Sigmoid colon (tissue), 7 donors: Measurements from ENCODE around the gene ZNF740. TPM values are rescaled to one million over a fixed set of nuclear protein-coding genes. Genes with fewer than 3 reads are reported as not detected.

ENCODE experiments used
- DNase-seq: peaks from one replicate; pipeline ENCODE4 v3.0.0-alpha.2; 2019
- H3K27ac ChIP-seq, 4 donors: fragments of 200-600 bp; sonication (generic); one replicate each; pipeline ENCODE4 v1.5.1; 2016 to 2019; ENCODE audit warnings: mild to moderate bottlenecking in 1 of 4
- H3K27me3 ChIP-seq, 3 donors: fragments of 200-600 bp; sonication (generic); one replicate each; pipeline ENCODE4 v1.5.1; 2019; ENCODE audit warnings: mild to moderate bottlenecking in 1 of 3
- H3K36me3 ChIP-seq, 4 donors: fragments of 200-600 bp; sonication (generic); one replicate each; pipeline ENCODE4 v1.5.1; 2016 to 2019
- H3K4me1 ChIP-seq, 4 donors: fragments of 200-600 bp; sonication (generic); one replicate each; pipeline ENCODE4 v1.5.1; 2017 to 2019
- H3K4me3 ChIP-seq, 4 donors: fragments of 200-600 bp; sonication (generic); one replicate each; pipeline ENCODE4 v1.5.1; 2017 to 2019; ENCODE audit warnings: mild to moderate bottlenecking in 2 of 4, moderate library complexity in 1 of 4
- H3K9me3 ChIP-seq, 4 donors: fragments of 200-600 bp in 3 of 4; sonication (generic) in 3 of 4; one replicate each; pipeline versions ENCODE4 v1.5.1 to v1.6.1; 2013 to 2019
- EP300 ChIP-seq, 4 donors: sonication (generic); formaldehyde crosslinking; IDR thresholded peaks; one replicate each; pipeline ENCODE4 v1.6.1; 2017; ENCODE audit warnings: antibody characterized with exemption in 4 of 4
- POLR2A ChIP-seq, 2 donors: fragments of 450-650 bp; IDR thresholded peaks; one replicate each; pipeline ENCODE4 v1.6.1; 2016; ENCODE audit warnings: antibody characterized with exemption in 2 of 2, mild to moderate bottlenecking in 2 of 2, moderate library complexity in 2 of 2
- POLR2AphosphoS5 ChIP-seq, 4 donors: sonication (generic); formaldehyde crosslinking; IDR thresholded peaks; one replicate each; pipeline ENCODE4 v1.6.1; 2017; ENCODE audit warnings: antibody characterized with exemption in 4 of 4
- WGBS, 2 donors: extraction: QIAGEN DNeasy Blood & Tissue Kit; methylation state at CpG; one replicate each; pipeline ENCODE4 v1.1.7; 2013; 5-methylcytosine and 5-hydroxymethylcytosine counted together
- intact Hi-C: fragments of 100-400 bp; cut with DNase I; formaldehyde crosslinking; loops from one replicate; pipeline ENCODE4 v1.15.1; 2023
- polyA plus RNA-seq, 3 donors: library from polyadenylated mRNA; stranded (reverse); fragments of 200-250 nt; gene quantifications; one replicate each; pipeline ENCODE4 v1.2.3, GENCODE V29; 2013
- total RNA-seq, 4 donors: library from RNA; depleted of rRNA; stranded (reverse); fragments of >200 nt; gene quantifications; one replicate each; pipeline ENCODE4 v1.1.0, GENCODE V29; 2016
- TF ChIP-seq, protein P1 (sequence below), 4 experiments: fragments of 450-650 bp in 3 of 4; fragments of 200-600 bp in 1 of 4; IDR thresholded peaks; one replicate each; pipeline ENCODE4 v1.5.1; 2016 to 2019; ENCODE audit warnings: antibody characterized with exemption in 4 of 4, mild to moderate bottlenecking in 3 of 4, moderate library complexity in 2 of 4
- donor health status: healthy with polysubstance abuse.
- donor health status: Bipolar disorder and iron deficiency.
- donor health status: healthy.

ZNF740 gene
- total and polyA plus RNA-seq, 7 donors = 2.3 to 16.6 (median 12.0) TPM

DNA sequence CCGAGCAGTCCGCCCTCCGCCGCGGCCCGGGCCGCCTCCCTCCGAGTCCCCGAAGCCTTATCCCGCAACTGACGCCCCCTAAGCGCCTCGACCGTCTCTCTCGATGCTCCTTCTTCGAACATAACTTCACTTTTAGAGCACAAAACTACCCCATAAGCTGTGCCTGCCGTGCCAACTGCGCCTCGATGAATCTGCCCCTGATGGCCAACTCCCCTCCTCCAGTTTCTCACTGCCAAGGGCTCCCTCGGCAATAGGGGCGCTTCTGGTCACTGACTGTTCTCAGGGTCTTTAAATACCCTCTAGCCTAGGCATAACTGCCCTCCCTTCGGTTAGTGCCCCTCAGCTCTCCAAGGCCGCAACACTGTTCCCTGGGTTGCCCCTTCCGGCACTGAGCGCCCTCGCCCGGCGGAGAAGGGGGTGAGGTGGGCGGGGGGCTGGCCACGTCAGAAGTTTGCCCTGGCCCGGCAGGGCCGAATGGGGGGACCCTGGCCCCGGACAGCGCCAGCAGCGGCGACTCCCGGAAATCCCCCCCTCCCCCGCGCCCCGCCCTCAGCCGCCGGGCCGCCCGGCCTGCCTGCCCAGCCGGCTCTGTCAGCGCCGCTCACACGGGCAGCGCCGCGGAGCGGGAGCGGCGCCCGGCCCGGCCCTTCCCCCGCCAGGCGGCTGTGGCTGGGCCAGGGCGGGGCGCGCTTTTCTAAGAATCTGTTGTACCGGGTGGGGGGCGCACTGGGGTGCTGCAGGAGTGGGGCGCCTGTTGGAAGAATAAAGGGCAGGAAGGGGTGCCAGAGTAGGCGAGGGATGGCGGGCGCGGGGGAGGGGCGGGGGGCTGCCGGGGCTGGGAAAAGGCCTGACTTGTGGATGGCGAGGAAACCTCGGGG is 40.9 kb downstream of the ZNF740 start:
- no peaks in the 10 kb centered on the region for H3K27me3 ChIP-seq
- H3K9me3 ChIP-seq = no peaks in the 10 kb centered on the region
- peaks cover 0 to 75% (median 67%) of the 10 kb centered on the region in 4 donors for H3K4me1 ChIP-seq
- peak overlapping the region; percentile 67 to 89 (median 81) for H3K4me3 ChIP-seq
- 1% methylated on average over 72 of the region's 72 CpGs for WGBS, 2 donors
- intact Hi-C loops = loop anchor here (2.0 kb wide), 2 partner anchors 29 to 73 kb away; partner anchors contain the start of gene PFDN5
- no peaks in the 10 kb centered on the region for H3K36me3 ChIP-seq
- peak overlapping the region; percentile 95 to 100 (median 99) for H3K27ac ChIP-seq
- TF ChIP-seq POLR2A (IDR thresholded peaks at IDR 0.05) (peak; percentile 68 to 87), EP300 (IDR thresholded peaks at IDR 0.05) (no peak), POLR2AphosphoS5 (IDR thresholded peaks at IDR 0.05) (peak in 3 of 4 donors; percentile 61 to 80 (median 75))
- TF ChIP-seq, protein P1, sequence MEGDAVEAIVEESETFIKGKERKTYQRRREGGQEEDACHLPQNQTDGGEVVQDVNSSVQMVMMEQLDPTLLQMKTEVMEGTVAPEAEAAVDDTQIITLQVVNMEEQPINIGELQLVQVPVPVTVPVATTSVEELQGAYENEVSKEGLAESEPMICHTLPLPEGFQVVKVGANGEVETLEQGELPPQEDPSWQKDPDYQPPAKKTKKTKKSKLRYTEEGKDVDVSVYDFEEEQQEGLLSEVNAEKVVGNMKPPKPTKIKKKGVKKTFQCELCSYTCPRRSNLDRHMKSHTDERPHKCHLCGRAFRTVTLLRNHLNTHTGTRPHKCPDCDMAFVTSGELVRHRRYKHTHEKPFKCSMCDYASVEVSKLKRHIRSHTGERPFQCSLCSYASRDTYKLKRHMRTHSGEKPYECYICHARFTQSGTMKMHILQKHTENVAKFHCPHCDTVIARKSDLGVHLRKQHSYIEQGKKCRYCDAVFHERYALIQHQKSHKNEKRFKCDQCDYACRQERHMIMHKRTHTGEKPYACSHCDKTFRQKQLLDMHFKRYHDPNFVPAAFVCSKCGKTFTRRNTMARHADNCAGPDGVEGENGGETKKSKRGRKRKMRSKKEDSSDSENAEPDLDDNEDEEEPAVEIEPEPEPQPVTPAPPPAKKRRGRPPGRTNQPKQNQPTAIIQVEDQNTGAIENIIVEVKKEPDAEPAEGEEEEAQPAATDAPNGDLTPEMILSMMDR (IDR thresholded peaks at IDR 0.05) = no peak
- DNase-seq = peak; percentile 85

DNA sequence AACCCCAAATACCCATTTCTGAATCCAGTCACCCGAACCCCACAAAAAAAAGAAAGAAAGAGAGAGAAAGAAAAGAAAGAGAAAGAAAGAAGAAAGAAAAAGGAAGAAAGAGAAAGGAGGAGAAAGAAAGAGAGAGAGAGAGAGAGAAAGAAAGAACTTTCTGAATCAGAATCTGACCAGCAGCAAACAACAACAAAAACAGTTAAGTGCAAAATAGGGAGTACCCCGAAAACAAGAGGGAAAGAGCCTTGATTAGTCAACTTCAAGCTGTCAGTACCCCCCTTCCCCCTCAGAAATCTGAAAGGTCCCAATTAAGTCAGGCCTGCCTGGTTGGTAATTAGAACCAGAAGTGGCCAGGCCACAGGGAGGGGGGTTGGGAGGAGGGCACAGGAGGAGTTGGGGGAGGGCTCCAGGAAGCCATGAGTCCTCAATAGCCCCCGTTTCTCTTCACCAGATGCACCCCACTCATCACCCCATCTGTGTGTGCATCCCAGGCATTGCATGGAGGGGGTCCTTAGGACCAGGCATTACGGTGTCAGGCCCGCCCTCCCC is 41.7 kb downstream of the ZNF740 start:
- WGBS, 2 donors = 51 to 58% methylated on average over 5 of the region's 5 CpGs
- DNase-seq = no peak
- H3K4me3 ChIP-seq = peak overlapping the region; percentile 67 to 89 (median 81)

DNA sequence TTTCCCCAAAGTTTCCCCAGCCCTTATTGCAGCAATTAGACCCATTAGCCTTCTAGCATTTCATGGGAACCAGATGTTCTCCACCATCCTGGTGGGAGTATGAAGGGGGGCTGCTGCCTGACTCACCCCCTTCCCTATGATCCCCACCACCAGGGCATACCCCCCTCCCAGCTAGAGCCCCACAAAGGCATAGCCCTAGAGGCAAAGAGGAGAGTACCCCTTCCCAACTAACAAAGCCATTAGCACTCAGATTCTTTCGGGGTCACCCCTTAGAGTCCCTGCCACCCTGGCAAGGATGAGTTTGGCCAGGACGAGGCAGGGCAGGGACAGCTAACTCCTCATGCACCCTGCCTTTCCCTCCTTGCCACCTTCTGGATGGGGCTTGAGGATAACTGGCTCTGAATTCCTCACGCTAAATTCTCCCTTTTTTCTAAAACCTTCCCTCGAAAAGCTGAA is 42.3 kb downstream of the ZNF740 start:
- intact Hi-C loops = no loop called here
- WGBS, 2 donors = 62 to 76% methylated on average over 4 of the region's 4 CpGs
- TF ChIP-seq POLR2AphosphoS5 (IDR thresholded peaks at IDR 0.05) (no peak), EP300 (IDR thresholded peaks at IDR 0.05) (no peak), POLR2A (IDR thresholded peaks at IDR 0.05) (no peak)
- TF ChIP-seq, protein P1 (IDR thresholded peaks at IDR 0.05) = no peak
- Histone ChIP-seq H3K27me3 (no peaks in the 10 kb centered on the region), H3K9me3 (no peaks in the 10 kb centered on the region), H3K36me3 (peaks cover 0 to 8% (median 3%) of the 10 kb centered on the region in 4 donors), H3K27ac (peak overlapping the region; percentile 95 to 100 (median 99)), H3K4me3 (no peak overlapping the region), H3K4me1 (peaks cover 0 to 61% (median 53%) of the 10 kb centered on the region in 4 donors)
- DNase-seq = no peak

More for the DNA sequence above, 41.7 kb downstream of the ZNF740 start:
- Histone ChIP-seq H3K36me3 (peaks cover 0 to 3% (median under 1%) of the 10 kb centered on the region in 4 donors), H3K27ac (peak overlapping the region; percentile 95 to 100 (median 99)), H3K27me3 (no peaks in the 10 kb centered on the region), H3K4me1 (peaks cover 0 to 66% (median 59%) of the 10 kb centered on the region in 4 donors), H3K9me3 (no peaks in the 10 kb centered on the region)
- intact Hi-C loops = no loop called here
- TF ChIP-seq EP300 (IDR thresholded peaks at IDR 0.05) = no peak
- TF ChIP-seq POLR2AphosphoS5 (IDR thresholded peaks at IDR 0.05) = no peak
- TF ChIP-seq, protein P1 (IDR thresholded peaks at IDR 0.05) = no peak
- TF ChIP-seq POLR2A (IDR thresholded peaks at IDR 0.05) = no peak

DNA sequence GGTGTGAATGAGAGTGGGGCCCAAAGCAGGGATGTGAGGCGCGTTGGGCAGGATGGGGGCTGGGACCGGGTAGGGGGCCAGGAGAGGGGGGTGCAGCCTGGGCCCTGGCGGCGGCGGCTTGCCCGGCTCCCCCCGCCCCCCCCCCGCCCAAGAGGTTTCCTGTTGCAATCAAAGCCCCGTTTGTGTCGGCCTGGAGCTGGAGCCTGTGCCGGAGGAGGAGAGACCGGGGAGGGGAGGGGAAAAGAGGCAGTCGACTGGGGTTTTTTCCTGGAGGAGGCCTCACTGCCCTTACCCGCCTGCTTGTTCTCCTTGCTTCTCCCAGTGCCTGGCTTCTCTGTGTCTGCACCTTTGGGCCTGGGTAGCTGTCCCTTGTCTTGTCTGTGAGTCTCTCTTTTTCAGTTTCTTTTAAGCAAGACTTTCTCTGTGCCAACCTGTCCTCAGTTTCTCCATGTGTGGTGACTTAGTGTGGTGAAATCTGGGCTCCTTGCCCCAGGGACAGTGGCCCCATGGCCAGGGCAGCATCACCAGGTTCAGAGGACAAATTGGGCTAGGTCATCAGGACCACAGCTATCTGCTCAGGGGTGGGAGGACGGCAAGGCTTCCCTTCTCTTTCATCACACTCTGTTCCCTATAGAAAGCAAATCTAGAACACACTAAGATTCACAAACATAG is 43.0 kb downstream of the ZNF740 start:
- 11 to 16% methylated on average over 16 of the region's 16 CpGs for WGBS, 2 donors
- Histone ChIP-seq H3K9me3 (no peaks in the 10 kb centered on the region), H3K27ac (peak overlapping the region; percentile 95 to 100 (median 99)), H3K27me3 (no peaks in the 10 kb centered on the region), H3K36me3 (peaks cover 0 to 8% (median 3%) of the 10 kb centered on the region in 4 donors), H3K4me1 (peaks cover 0 to 54% (median 47%) of the 10 kb centered on the region in 4 donors), H3K4me3 (peak overlapping the region in 1 of 4 donors; percentile 6)
- intact Hi-C loops = no loop called here
- DNase-seq = peak; percentile 83
- no peak for TF ChIP-seq POLR2A (IDR thresholded peaks at IDR 0.05)
- TF ChIP-seq, protein P1 (IDR thresholded peaks at IDR 0.05) = no peak
- no peak for TF ChIP-seq EP300 (IDR thresholded peaks at IDR 0.05)
- no peak for TF ChIP-seq POLR2AphosphoS5 (IDR thresholded peaks at IDR 0.05)
